Measurements from ENCODE around the gene SAMD5. TPM values are rescaled to one million over a fixed set of nuclear protein-coding genes. Genes with fewer than 3 reads are reported as not detected.

The SAMD5 gene
- total RNA-seq, 6 donors from 2014 or later: 4.1 to 10.8 (median 5.6) TPM

DNA sequence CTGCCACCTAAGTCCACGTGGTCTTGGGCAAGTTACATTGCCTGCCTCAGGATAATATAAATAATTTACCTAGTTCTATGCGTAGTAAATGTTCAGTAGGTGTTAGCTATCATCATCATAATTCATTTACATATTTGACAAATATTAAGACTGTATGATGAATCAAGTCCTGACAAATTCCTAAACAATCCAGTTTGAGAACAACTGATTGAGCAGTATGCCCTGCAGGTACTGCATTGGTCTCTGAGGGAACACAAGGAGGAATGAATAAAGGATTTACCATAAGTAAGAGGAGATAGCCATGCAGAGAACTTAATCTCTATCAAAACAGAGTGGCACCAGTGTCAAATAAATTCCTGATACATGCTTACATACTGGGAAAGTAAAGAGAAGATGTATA lies 70.4 kb downstream of the SAMD5 start:
- TF ChIP-seq, protein P1, sequence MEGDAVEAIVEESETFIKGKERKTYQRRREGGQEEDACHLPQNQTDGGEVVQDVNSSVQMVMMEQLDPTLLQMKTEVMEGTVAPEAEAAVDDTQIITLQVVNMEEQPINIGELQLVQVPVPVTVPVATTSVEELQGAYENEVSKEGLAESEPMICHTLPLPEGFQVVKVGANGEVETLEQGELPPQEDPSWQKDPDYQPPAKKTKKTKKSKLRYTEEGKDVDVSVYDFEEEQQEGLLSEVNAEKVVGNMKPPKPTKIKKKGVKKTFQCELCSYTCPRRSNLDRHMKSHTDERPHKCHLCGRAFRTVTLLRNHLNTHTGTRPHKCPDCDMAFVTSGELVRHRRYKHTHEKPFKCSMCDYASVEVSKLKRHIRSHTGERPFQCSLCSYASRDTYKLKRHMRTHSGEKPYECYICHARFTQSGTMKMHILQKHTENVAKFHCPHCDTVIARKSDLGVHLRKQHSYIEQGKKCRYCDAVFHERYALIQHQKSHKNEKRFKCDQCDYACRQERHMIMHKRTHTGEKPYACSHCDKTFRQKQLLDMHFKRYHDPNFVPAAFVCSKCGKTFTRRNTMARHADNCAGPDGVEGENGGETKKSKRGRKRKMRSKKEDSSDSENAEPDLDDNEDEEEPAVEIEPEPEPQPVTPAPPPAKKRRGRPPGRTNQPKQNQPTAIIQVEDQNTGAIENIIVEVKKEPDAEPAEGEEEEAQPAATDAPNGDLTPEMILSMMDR (IDR thresholded peaks at IDR 0.05): no peak
- TF ChIP-seq EP300 (IDR thresholded peaks at IDR 0.05): no peak
- no peak for TF ChIP-seq POLR2AphosphoS5 (IDR thresholded peaks at IDR 0.05)
- no peak for TF ChIP-seq POLR2A (IDR thresholded peaks at IDR 0.05)
- no peak for DNase-seq
- ATAC-seq (ENCODE audit: low FRiP score in 2 of 2): no peak
- Histone ChIP-seq H3K4me3 (no peak overlapping the region), H3K36me3 (no peaks in the 10 kb centered on the region), H3K27ac (no peak overlapping the region), H3K27me3 (no peaks in the 10 kb centered on the region), H3K4me1 (no peaks in the 10 kb centered on the region), H3K9me3 (no peaks in the 10 kb centered on the region)
- 70 to 86% methylated on average over 2 of the region's 2 CpGs for WGBS, 2 donors

DNA sequence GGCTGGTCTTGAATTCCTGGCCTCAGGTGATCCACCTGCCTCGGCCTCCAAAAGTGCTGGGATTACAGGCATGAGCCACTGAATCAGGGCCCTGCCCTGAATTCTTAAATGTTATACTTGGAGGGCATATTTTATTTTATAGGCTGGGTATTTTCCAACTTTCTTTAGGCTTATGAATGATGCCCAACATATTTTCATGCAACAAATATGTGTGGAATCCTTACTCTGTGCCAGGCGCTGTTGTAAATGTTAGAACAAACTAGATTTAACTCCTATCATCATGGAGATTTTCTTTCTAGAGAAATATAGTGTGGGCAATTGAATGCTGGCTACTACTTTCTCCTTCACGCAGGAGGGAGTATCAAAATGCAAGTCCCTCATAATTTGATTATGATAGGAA lies 71.2 kb downstream of the SAMD5 start:
- no peak for ATAC-seq (ENCODE audit: low FRiP score in 2 of 2)
- Histone ChIP-seq H3K36me3 (no peaks in the 10 kb centered on the region), H3K27me3 (no peaks in the 10 kb centered on the region), H3K4me3 (no peak overlapping the region), H3K27ac (no peak overlapping the region), H3K9me3 (no peaks in the 10 kb centered on the region), H3K4me1 (no peaks in the 10 kb centered on the region)
- DNase-seq: no peak
- TF ChIP-seq EP300 (IDR thresholded peaks at IDR 0.05) (no peak), POLR2AphosphoS5 (IDR thresholded peaks at IDR 0.05) (no peak), POLR2A (IDR thresholded peaks at IDR 0.05) (no peak)
- TF ChIP-seq, protein P1 (IDR thresholded peaks at IDR 0.05): no peak
- WGBS, 2 donors: 73 to 75% methylated on average over 3 of the region's 3 CpGs

DNA sequence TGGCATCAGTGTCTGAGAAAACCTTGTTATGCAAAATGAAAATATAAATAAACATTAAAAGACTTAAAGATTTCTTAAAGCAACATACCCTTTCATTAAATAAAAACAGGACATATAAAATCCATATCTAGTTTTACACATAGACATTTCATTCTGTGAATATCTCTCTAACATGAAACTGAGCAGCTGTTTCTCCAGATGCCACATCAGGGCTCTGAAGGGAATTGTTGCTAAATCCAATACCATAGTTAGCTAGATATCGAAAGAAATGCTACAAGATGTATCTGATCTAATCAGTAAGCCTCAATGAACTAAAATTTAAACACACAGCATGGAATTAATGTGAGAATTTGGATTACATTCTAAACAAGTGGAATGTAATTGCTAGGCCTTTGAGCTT lies 74.5 kb downstream of the SAMD5 start:
- WGBS, 2 donors: 66 to 79% methylated on average over 1 of the region's 1 CpG
- no peak overlapping the region for H3K4me3 ChIP-seq

DNA sequence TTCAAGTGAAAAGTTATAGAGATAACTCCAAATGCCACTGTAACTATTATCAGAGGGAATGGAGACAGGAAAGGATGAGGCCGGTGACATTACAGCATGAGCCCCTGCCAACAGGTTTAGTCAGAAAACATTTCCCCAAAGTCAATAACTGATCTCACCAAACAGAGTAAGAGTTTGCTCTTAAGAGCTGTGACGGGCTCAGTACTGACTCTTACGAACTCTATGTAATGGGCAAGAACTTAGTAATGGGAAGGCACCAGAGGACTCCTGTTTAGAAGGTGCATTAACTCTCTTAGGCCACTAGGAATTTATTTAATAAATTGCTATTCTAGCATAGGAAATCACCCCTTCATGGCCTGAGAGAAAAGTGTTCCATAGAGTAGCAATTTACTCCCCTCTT lies 76.8 kb downstream of the SAMD5 start:
- DNase-seq (no peak), ATAC-seq (ENCODE audit: low FRiP score in 2 of 2) (peak in 1 of 2 donors; percentile 24)
- TF ChIP-seq POLR2A (IDR thresholded peaks at IDR 0.05) (no peak), EP300 (IDR thresholded peaks at IDR 0.05) (no peak), POLR2AphosphoS5 (IDR thresholded peaks at IDR 0.05) (no peak)
- TF ChIP-seq, protein P1 (IDR thresholded peaks at IDR 0.05): no peak
- Histone ChIP-seq H3K4me1 (no peaks in the 10 kb centered on the region), H3K9me3 (no peaks in the 10 kb centered on the region), H3K27me3 (no peaks in the 10 kb centered on the region), H3K36me3 (no peaks in the 10 kb centered on the region), H3K4me3 (no peak overlapping the region), H3K27ac (no peak overlapping the region)
- WGBS, 2 donors: 89 to 92% methylated on average over 3 of the region's 3 CpGs

More for the DNA sequence above, 74.5 kb downstream of the SAMD5 start:
- ATAC-seq (ENCODE audit: low FRiP score in 2 of 2): no peak
- no peaks in the 10 kb centered on the region for H3K9me3 ChIP-seq
- no peak for DNase-seq
- TF ChIP-seq, protein P1 (IDR thresholded peaks at IDR 0.05): no peak
- TF ChIP-seq POLR2AphosphoS5 (IDR thresholded peaks at IDR 0.05): no peak
- TF ChIP-seq EP300 (IDR thresholded peaks at IDR 0.05): no peak
- TF ChIP-seq POLR2A (IDR thresholded peaks at IDR 0.05): no peak
- no peak overlapping the region for H3K27ac ChIP-seq
- no peaks in the 10 kb centered on the region for H3K27me3 ChIP-seq
- no peaks in the 10 kb centered on the region for H3K4me1 ChIP-seq
- H3K36me3 ChIP-seq: no peaks in the 10 kb centered on the region

DNA sequence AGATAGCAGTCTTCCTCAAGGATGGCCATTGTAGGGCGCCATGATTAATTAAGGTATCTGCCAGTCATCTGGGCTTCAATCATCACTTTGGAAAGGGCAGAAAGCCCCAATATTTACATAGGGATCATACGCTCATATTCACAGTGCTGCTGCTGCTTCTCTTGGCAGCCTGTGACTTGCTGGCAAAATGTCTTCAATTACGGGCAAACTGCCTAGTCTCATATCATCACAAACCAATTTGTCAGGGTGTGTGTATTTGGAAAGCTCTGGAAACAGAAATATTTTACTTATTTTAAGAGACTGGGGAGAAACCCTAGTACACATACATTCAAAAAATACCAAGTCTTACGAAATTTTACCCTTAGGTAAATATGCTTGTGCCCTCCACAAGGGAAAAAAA lies 77.6 kb downstream of the SAMD5 start:
- Histone ChIP-seq H3K9me3 (no peaks in the 10 kb centered on the region), H3K27me3 (no peaks in the 10 kb centered on the region), H3K36me3 (no peaks in the 10 kb centered on the region), H3K4me3 (no peak overlapping the region), H3K27ac (no peak overlapping the region), H3K4me1 (no peaks in the 10 kb centered on the region)
- DNase-seq: no peak
- ATAC-seq (ENCODE audit: low FRiP score in 2 of 2): peak in 1 of 2 donors; percentile 48
- WGBS, 2 donors: 40 to 57% methylated on average over 4 of the region's 4 CpGs
- TF ChIP-seq POLR2AphosphoS5 (IDR thresholded peaks at IDR 0.05) (no peak), EP300 (IDR thresholded peaks at IDR 0.05) (no peak), POLR2A (IDR thresholded peaks at IDR 0.05) (no peak)
- TF ChIP-seq, protein P1 (IDR thresholded peaks at IDR 0.05): no peak
